ENCODE data around the gene ZNF497. TPM values are rescaled to one million over a fixed set of nuclear protein-coding genes. Genes with fewer than 3 reads are reported as not detected.

Gene ZNF497
- total and polyA plus RNA-seq, 2 of the 8 experiments (the other 6 are each of a cell fraction or from before 2014, with no cell fraction given), result 0.93 to 1.4 TPM

GRCh38 chr19:58315580-58315979, 47.0 kb downstream of the ZNF497 start:
- POLR2A ChIA-PET (ENCODE audit: partially characterized antibody), result interaction anchor here (1.6 to 3.3 kb wide), 2 partner anchors 11 to 78 kb away, joined by 3 to 20 read pairs; partner anchors contain the start of gene ZSCAN22
- Histone ChIP-seq H4K8ac (ENCODE audit: extremely low read depth, insufficient read depth, low read length) (no peak overlapping the region), H2AFZ (ENCODE audit: low read length) (no peak overlapping the region), H3K27ac (ENCODE audit: low read depth, low read length) (no peak overlapping the region), H4K5ac (ENCODE audit: insufficient read length, low read depth, low read length) (no peak overlapping the region), H3K14ac (ENCODE audit: insufficient read length) (no peak overlapping the region), H3K36me3 (ENCODE audit: control insufficient read depth in 2 of 4, insufficient read depth in 4 of 4, low read length in 3 of 4) (peaks cover 7 to 35% (median 27%) of the 10 kb centered on the region in 4 experiments), H4K91ac (replicated peaks; ENCODE audit: insufficient read length, low read length) (no peak overlapping the region), H2BK120ac (replicated peaks; ENCODE audit: low read depth, low read length) (no peak overlapping the region), H3K4ac (replicated peaks; ENCODE audit: insufficient read length, low read depth, low read length) (no peak overlapping the region), H3K56ac (replicated peaks; ENCODE audit: insufficient read length, low read depth, low read length) (no peak overlapping the region), H2BK5ac (ENCODE audit: low read depth, low read length) (no peak overlapping the region), H3K23me2 (ENCODE audit: low read depth, low read length) (no peaks in the 10 kb centered on the region), H3K9ac (replicated peaks in 1 of 4; ENCODE audit: extremely low read depth in 1 of 4, low read depth in 3 of 4, low read length in 3 of 4) (no peak overlapping the region), H3K9me3 (ENCODE audit: insufficient read depth in 2 of 2, low read depth in 1 of 2, low read length in 1 of 2) (no peaks in the 10 kb centered on the region), H3K79me1 (ENCODE audit: low read depth, low read length) (peaks cover 3% of the 10 kb centered on the region), H4K20me1 (replicated peaks in 1 of 2; ENCODE audit: control insufficient read depth in 1 of 2, insufficient read depth in 2 of 2, low read length in 2 of 2) (peaks cover 6 to 16% of the 10 kb centered on the region in 2 experiments), H3K18ac (ENCODE audit: extremely low read depth, low read length) (no peak overlapping the region), H2AK5ac (ENCODE audit: low read depth, low read length) (no peak overlapping the region), H3K4me2 (ENCODE audit: insufficient read depth in 1 of 2, low read depth in 2 of 2, low read length in 2 of 2) (no peak overlapping the region), H3K4me3 (ENCODE audit: extremely low read depth in 1 of 4, insufficient read depth in 2 of 4, low read depth in 3 of 4, low read length in 4 of 4) (no peak overlapping the region), H2BK15ac (ENCODE audit: low read length) (no peak overlapping the region), H3K23ac (ENCODE audit: insufficient read length) (no peak overlapping the region), H3K4me1 (replicated peaks in 1 of 4; ENCODE audit: control insufficient read depth in 3 of 4, insufficient read depth in 4 of 4, low read length in 3 of 4) (no peaks in the 10 kb centered on the region), H3K79me2 (ENCODE audit: control insufficient read depth in 1 of 2, insufficient read depth in 2 of 2, low read length in 2 of 2) (no peaks in the 10 kb centered on the region; a peak in 1 of 4 replicates), H2BK20ac (ENCODE audit: low read length) (no peak overlapping the region), H2BK12ac (ENCODE audit: low read depth, low read length) (no peak overlapping the region), H3K27me3 (replicated peaks in 1 of 4; ENCODE audit: control insufficient read depth in 3 of 4, extremely low read depth in 1 of 4, insufficient read depth in 3 of 4, low read length in 3 of 4) (no peaks in the 10 kb centered on the region; a peak in 1 of 7 replicates)
- WGBS, 2 experiments (ENCODE audit: extremely low coverage in 1 of 2, insufficient coverage in 1 of 2, insufficient read length in 1 of 2, insufficient replicate concordance in 2 of 2, low coverage in 1 of 2, low lambda C conversion rate in 2 of 2, missing lambda C conversion rate in 1 of 2), result 100% methylated on average over 2 of the region's 2 CpGs; no CpG with 5 or more reads in 1 of the 2 experiments
- FAIRE-seq (no peak), DNase-seq (ENCODE audit: low read depth in 1 of 2, low spot score in 2 of 2) (no peak)
- CTCF ChIA-PET (ENCODE audit: partially characterized antibody), result interaction anchor here (1.3 kb wide), 1 partner anchor 97 kb away, joined by 3 read pairs; no protein-coding TSS in a partner anchor
- no peak for TF ChIP-seq MAFK (IDR thresholded peaks at IDR 0.05; ENCODE audit: low read depth, low read length)

Data from H1 (cell line).